ENCODE results near the gene ANKRD1. TPM values are rescaled to one million over a fixed set of nuclear protein-coding genes. Genes with fewer than 3 reads are reported as not detected.

The ANKRD1 gene
- total and polyA plus RNA-seq, 2 of the 8 experiments (the other 6 are each of a cell fraction or from before 2014, with no cell fraction given), result 0.03 TPM; not detected in 1

GRCh38 chr10:90929179-90929578, 8.3 kb upstream of the ANKRD1 start:
- TF ChIP-seq SRF (IDR thresholded peaks at IDR 0.05; ENCODE audit: low read depth, low read length), result no peak
- TF ChIP-seq ASH2L (IDR thresholded peaks at IDR 0.05; ENCODE audit: low read length), result no peak
- peak; percentile 13 for TF ChIP-seq EZH2 (IDR thresholded peaks at IDR 0.05; ENCODE audit: low read depth, low read length, severe bottlenecking)
- peak; percentile 53 for TF ChIP-seq RNF2 (IDR thresholded peaks at IDR 0.05; ENCODE audit: borderline replicate concordance, low read depth, low read length, missing control alignments, poor library complexity, severe bottlenecking)
- no peak for TF ChIP-seq TBP (IDR thresholded peaks at IDR 0.05; ENCODE audit: low read depth, low read length)
- Histone ChIP-seq H3K14ac (ENCODE audit: insufficient read length) (no peak overlapping the region), H3K27ac (ENCODE audit: low read depth, low read length) (no peak overlapping the region), H3K79me2 (ENCODE audit: control insufficient read depth in 1 of 2, insufficient read depth in 2 of 2, low read length in 2 of 2) (no peaks in the 10 kb centered on the region), H4K20me1 (replicated peaks in 1 of 2; ENCODE audit: control insufficient read depth in 1 of 2, insufficient read depth in 2 of 2, low read length in 2 of 2) (peaks cover 13 to 17% of the 10 kb centered on the region in 2 experiments), H2AK5ac (ENCODE audit: low read depth, low read length) (no peak overlapping the region), H3K56ac (replicated peaks; ENCODE audit: insufficient read length, low read depth, low read length) (no peak overlapping the region), H4K8ac (ENCODE audit: extremely low read depth, insufficient read depth, low read length) (no peak overlapping the region), H3K4me2 (ENCODE audit: insufficient read depth in 1 of 2, low read depth in 2 of 2, low read length in 2 of 2) (peak overlapping the region in 1 of 2 experiments; percentile 61; a peak in 1 of 4 replicates), H2BK20ac (ENCODE audit: low read length) (no peak overlapping the region), H4K5ac (ENCODE audit: insufficient read length, low read depth, low read length) (no peak overlapping the region), H3K23ac (ENCODE audit: insufficient read length) (no peak overlapping the region), H3K4me3 (ENCODE audit: extremely low read depth in 1 of 4, insufficient read depth in 2 of 4, low read depth in 3 of 4, low read length in 4 of 4) (no peak overlapping the region), H3K4ac (replicated peaks; ENCODE audit: insufficient read length, low read depth, low read length) (no peak overlapping the region), H2BK5ac (ENCODE audit: low read depth, low read length) (no peak overlapping the region), H2AFZ (ENCODE audit: low read length) (no peak overlapping the region), H2BK120ac (replicated peaks; ENCODE audit: low read depth, low read length) (no peak overlapping the region), H2BK15ac (ENCODE audit: low read length) (no peak overlapping the region), H3K23me2 (ENCODE audit: low read depth, low read length) (no peaks in the 10 kb centered on the region), H3K79me1 (ENCODE audit: low read depth, low read length) (no peaks in the 10 kb centered on the region), H3K9ac (replicated peaks in 1 of 4; ENCODE audit: extremely low read depth in 1 of 4, low read depth in 3 of 4, low read length in 3 of 4) (no peak overlapping the region), H4K91ac (replicated peaks; ENCODE audit: insufficient read length, low read length) (no peak overlapping the region), H3K9me3 (ENCODE audit: insufficient read depth in 2 of 2, low read depth in 1 of 2, low read length in 1 of 2) (no peaks in the 10 kb centered on the region), H3K18ac (ENCODE audit: extremely low read depth, low read length) (no peak overlapping the region), H3K36me3 (ENCODE audit: control insufficient read depth in 2 of 4, insufficient read depth in 4 of 4, low read length in 3 of 4) (no peaks in the 10 kb centered on the region; a peak in 2 of 8 replicates), H2BK12ac (ENCODE audit: low read depth, low read length) (no peak overlapping the region), H3K4me1 (replicated peaks in 1 of 4; ENCODE audit: control insufficient read depth in 3 of 4, insufficient read depth in 4 of 4, low read length in 3 of 4) (peaks cover 2 to 15% (median 12%) of the 10 kb centered on the region in 4 experiments; a peak in 5 of 7 replicates), H3K27me3 (replicated peaks in 1 of 4; ENCODE audit: control insufficient read depth in 3 of 4, extremely low read depth in 1 of 4, insufficient read depth in 3 of 4, low read length in 3 of 4) (peaks cover 77 to 97% (median 97%) of the 10 kb centered on the region in 4 experiments)
- DNase-seq (ENCODE audit: low read depth in 1 of 2, low spot score in 2 of 2), result no peak
- ChIA-PET POLR2A (ENCODE audit: partially characterized antibody) (interaction anchor here (1.1 kb wide), 1 partner anchor 12 kb away, joined by 3 read pairs; no protein-coding TSS in a partner anchor), CTCF (ENCODE audit: partially characterized antibody) (interaction anchor here (1.5 to 1.7 kb wide), 2 partner anchors 39 to 41 kb away, joined by 4 read pairs; no protein-coding TSS in a partner anchor)
- 49% methylated on average over 5 of the region's 5 CpGs; no CpG with 5 or more reads in 1 of the 2 experiments for WGBS, 2 experiments (ENCODE audit: extremely low coverage in 1 of 2, insufficient coverage in 1 of 2, insufficient read length in 1 of 2, insufficient replicate concordance in 2 of 2, low coverage in 1 of 2, low lambda C conversion rate in 2 of 2, missing lambda C conversion rate in 1 of 2)
- no peak for FAIRE-seq
